GM12865 (cell line): ENCODE results near the gene THRAP3.

Experiments used
- DNase-seq: peaks from one replicate; pipeline ENCODE4 v3.0.0; 2010; ENCODE audit warnings: low read depth
- H3K4me3 ChIP-seq: 2 replicates; pipeline ENCODE4 v1.5.1; 2011; ENCODE audit warnings: mild to moderate bottlenecking, low read depth, low read length, control low read depth
- CTCF ChIP-seq: IDR thresholded peaks from 2 replicates; pipeline ENCODE4 v1.5.1; 2011; ENCODE audit warnings: low read length, control low read depth, low read depth, inconsistent platforms; ENCODE audit not compliant: insufficient read depth; ENCODE audit errors: missing control alignments

THRAP3 gene

GRCh38 chr1:36286802-36287201 lies 62.6 kb downstream of the THRAP3 start:
- no peak overlapping the region for H3K4me3 ChIP-seq
- no peak for TF ChIP-seq CTCF
- DNase-seq, result no peak

GRCh38 chr1:36287595-36287994 lies 63.4 kb downstream of the THRAP3 start:
- no peak for DNase-seq
- TF ChIP-seq CTCF, result no peak

GRCh38 chr1:36295390-36295789 lies 71.1 kb downstream of the THRAP3 start:
- DNase-seq, result no peak
- no peak for TF ChIP-seq CTCF
- no peak overlapping the region for H3K4me3 ChIP-seq

More at GRCh38 chr1:36287595-36287994, 63.4 kb downstream of the THRAP3 start:
- no peak overlapping the region for H3K4me3 ChIP-seq

- no peak for DNase-seq
- no peak for TF ChIP-seq CTCF
- no peak overlapping the region for H3K4me3 ChIP-seq
Observed at GRCh38 chr1:36297062-36297461, 72.8 kb downstream of the THRAP3 start.

GRCh38 chr1:36298640-36299039 lies 74.4 kb downstream of the THRAP3 start:
- DNase-seq, result no peak
- no peak for TF ChIP-seq CTCF
- no peak overlapping the region for H3K4me3 ChIP-seq

GRCh38 chr1:36300526-36300925 lies 76.3 kb downstream of the THRAP3 start:
- no peak for DNase-seq
- H3K4me3 ChIP-seq, result no peak overlapping the region
- no peak for TF ChIP-seq CTCF

- DNase-seq, result no peak
- TF ChIP-seq CTCF, result no peak
- H3K4me3 ChIP-seq, result no peak overlapping the region
Observed at GRCh38 chr1:36301220-36301619, 77.0 kb downstream of the THRAP3 start.
